ENCODE results near the gene PPP3R1. TPM values are rescaled to one million over a fixed set of nuclear protein-coding genes. Genes with fewer than 3 reads are reported as not detected.

The PPP3R1 gene
- polyA plus RNA-seq, 1 donor (not counting 4 experiments of a cell fraction or from before 2014, with no cell fraction given): 21.6 TPM

DNA sequence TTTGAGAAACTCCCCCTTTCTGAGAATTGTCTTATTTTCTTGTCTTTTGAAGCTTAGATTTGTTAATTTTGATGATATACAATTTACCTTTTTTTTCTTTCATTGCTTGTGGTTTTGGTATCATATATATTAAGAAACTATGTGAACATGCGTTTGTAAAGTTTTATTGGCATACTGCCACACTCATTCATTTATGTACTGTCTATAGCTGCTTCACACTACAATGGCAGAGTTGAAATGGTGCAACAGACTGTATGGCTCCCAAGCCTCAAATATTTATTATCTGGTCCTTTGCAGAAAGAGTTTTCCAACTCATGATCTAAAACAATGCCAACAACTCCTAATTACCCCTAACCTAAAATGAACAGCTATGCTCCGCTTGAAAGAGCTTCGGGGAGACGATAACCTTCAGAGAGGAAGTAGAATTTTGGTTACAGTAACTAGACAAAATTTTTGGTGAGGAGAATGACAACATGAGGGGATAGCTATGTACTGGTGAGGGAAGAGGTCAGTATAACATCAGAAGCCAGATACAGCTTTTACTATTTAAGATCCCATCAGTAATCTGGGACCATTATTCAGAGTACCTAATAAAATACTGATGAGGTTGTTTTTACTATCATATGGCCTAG lies 16.1 kb downstream of the PPP3R1 start:
- H3K36me3 ChIP-seq (ENCODE audit: control insufficient read depth in 2 of 2, extremely low read depth in 1 of 2, insufficient read depth in 2 of 2, low read length in 2 of 2): peaks cover 0 to 3% of the 10 kb centered on the region in 2 experiments
- peaks cover 52% of the 10 kb centered on the region for H3K4me1 ChIP-seq (ENCODE audit: control insufficient read depth, extremely low read depth, insufficient read depth, low read length)
- peaks cover 99% of the 10 kb centered on the region for H3K79me2 ChIP-seq (ENCODE audit: control insufficient read depth, insufficient read depth, low read length)
- H3K27ac ChIP-seq (ENCODE audit: control insufficient read depth, insufficient read depth, low read length): no peak overlapping the region
- peak overlapping the region; percentile 32 for H3K4me2 ChIP-seq (ENCODE audit: control insufficient read depth, extremely low read depth, insufficient read depth, low read depth, low read length)
- H2AFZ ChIP-seq (ENCODE audit: control insufficient read depth, low read length): no peak overlapping the region
- no peak for DNase-seq (ENCODE audit: low read depth, low spot score)
- peaks cover 22% of the 10 kb centered on the region for H4K20me1 ChIP-seq (ENCODE audit: control insufficient read depth, extremely low read depth, insufficient read depth, low read length)
- dilution Hi-C loops (cut with MboI; ENCODE audit: extremely low pct_ligation_motif_present, low sequenced_read_pairs): no loop called here
- TF ChIP-seq, protein P1, sequence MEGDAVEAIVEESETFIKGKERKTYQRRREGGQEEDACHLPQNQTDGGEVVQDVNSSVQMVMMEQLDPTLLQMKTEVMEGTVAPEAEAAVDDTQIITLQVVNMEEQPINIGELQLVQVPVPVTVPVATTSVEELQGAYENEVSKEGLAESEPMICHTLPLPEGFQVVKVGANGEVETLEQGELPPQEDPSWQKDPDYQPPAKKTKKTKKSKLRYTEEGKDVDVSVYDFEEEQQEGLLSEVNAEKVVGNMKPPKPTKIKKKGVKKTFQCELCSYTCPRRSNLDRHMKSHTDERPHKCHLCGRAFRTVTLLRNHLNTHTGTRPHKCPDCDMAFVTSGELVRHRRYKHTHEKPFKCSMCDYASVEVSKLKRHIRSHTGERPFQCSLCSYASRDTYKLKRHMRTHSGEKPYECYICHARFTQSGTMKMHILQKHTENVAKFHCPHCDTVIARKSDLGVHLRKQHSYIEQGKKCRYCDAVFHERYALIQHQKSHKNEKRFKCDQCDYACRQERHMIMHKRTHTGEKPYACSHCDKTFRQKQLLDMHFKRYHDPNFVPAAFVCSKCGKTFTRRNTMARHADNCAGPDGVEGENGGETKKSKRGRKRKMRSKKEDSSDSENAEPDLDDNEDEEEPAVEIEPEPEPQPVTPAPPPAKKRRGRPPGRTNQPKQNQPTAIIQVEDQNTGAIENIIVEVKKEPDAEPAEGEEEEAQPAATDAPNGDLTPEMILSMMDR (optimal IDR thresholded peaks at IDR 0.05 in 1 of 3, IDR thresholded peaks at IDR 0.05 in 1 of 3, conservative IDR thresholded peaks at IDR 0.05 in 1 of 3; ENCODE audit: extremely low read depth in 1 of 3, insufficient read depth in 2 of 3, low read length in 3 of 3): no peak
- peaks cover 5% of the 10 kb centered on the region for H3K9me1 ChIP-seq (ENCODE audit: control insufficient read depth, extremely low read depth, insufficient read depth, low read length)
- H3K4me3 ChIP-seq (ENCODE audit: control insufficient read depth in 2 of 3, extremely low read depth in 1 of 3, insufficient read depth in 2 of 3, low read depth in 1 of 3, low read length in 3 of 3): no peak overlapping the region
- no peaks in the 10 kb centered on the region for H3K27me3 ChIP-seq (ENCODE audit: control insufficient read depth, extremely low read depth, insufficient read depth, low read length)
- H3K9me3 ChIP-seq (ENCODE audit: control insufficient read depth, low read depth, low read length): no peaks in the 10 kb centered on the region
- FAIRE-seq: no peak
- no peak overlapping the region for H3K9ac ChIP-seq (ENCODE audit: control insufficient read depth, extremely low read depth, insufficient read depth, low read length)

DNA sequence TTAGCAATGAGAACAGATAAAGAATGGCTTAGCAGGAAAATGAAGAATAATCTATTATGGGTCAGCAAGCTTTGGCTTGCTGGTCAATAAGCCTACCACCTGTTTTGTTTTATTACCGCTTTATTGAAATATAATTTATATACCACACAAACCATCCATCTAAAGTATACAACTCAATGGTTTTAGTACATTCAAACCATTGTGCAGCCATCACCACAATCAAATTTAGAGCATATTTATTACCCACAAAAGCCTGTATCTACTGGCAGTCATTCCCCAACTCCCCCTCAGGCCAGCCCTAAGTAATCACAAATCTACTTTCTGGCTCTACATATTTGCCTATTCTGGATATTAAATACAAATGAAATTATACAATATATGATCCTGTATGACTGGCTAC lies 17.2 kb downstream of the PPP3R1 start:
- Histone ChIP-seq H2AFZ (ENCODE audit: control insufficient read depth, low read length) (no peak overlapping the region), H3K27me3 (ENCODE audit: control insufficient read depth, extremely low read depth, insufficient read depth, low read length) (no peaks in the 10 kb centered on the region), H3K79me2 (ENCODE audit: control insufficient read depth, insufficient read depth, low read length) (peaks cover 99% of the 10 kb centered on the region), H3K27ac (ENCODE audit: control insufficient read depth, insufficient read depth, low read length) (no peak overlapping the region), H4K20me1 (ENCODE audit: control insufficient read depth, extremely low read depth, insufficient read depth, low read length) (peaks cover 21% of the 10 kb centered on the region), H3K4me2 (ENCODE audit: control insufficient read depth, extremely low read depth, insufficient read depth, low read depth, low read length) (peak overlapping the region; percentile 2), H3K9me1 (ENCODE audit: control insufficient read depth, extremely low read depth, insufficient read depth, low read length) (no peaks in the 10 kb centered on the region), H3K9me3 (ENCODE audit: control insufficient read depth, low read depth, low read length) (no peaks in the 10 kb centered on the region), H3K4me3 (ENCODE audit: control insufficient read depth in 2 of 3, extremely low read depth in 1 of 3, insufficient read depth in 2 of 3, low read depth in 1 of 3, low read length in 3 of 3) (no peak overlapping the region), H3K36me3 (ENCODE audit: control insufficient read depth in 2 of 2, extremely low read depth in 1 of 2, insufficient read depth in 2 of 2, low read length in 2 of 2) (peaks cover 0 to 3% of the 10 kb centered on the region in 2 experiments), H3K4me1 (ENCODE audit: control insufficient read depth, extremely low read depth, insufficient read depth, low read length) (peaks cover 48% of the 10 kb centered on the region), H3K9ac (ENCODE audit: control insufficient read depth, extremely low read depth, insufficient read depth, low read length) (no peak overlapping the region)
- no peak for TF ChIP-seq EZH2 (IDR thresholded peaks at IDR 0.05; ENCODE audit: low read length)
- TF ChIP-seq, protein P1 (optimal IDR thresholded peaks at IDR 0.05 in 1 of 3, IDR thresholded peaks at IDR 0.05 in 1 of 3, conservative IDR thresholded peaks at IDR 0.05 in 1 of 3; ENCODE audit: extremely low read depth in 1 of 3, insufficient read depth in 2 of 3, low read length in 3 of 3): no peak
- dilution Hi-C loops (cut with MboI; ENCODE audit: extremely low pct_ligation_motif_present, low sequenced_read_pairs): no loop called here
- FAIRE-seq: no peak
- no peak for DNase-seq (ENCODE audit: low read depth, low spot score)

All from keratinocyte (primary cell).